ENCODE results near the gene HSBP1L1. TPM values are rescaled to one million over a fixed set of nuclear protein-coding genes. Genes with fewer than 3 reads are reported as not detected.

HSBP1L1 gene
- total and polyA plus RNA-seq, 2 of the 13 experiments (the other 11 are each of a cell fraction or from before 2014, with no cell fraction given) = 22.6 to 45.1 TPM

- TF ChIP-seq, protein P1, sequence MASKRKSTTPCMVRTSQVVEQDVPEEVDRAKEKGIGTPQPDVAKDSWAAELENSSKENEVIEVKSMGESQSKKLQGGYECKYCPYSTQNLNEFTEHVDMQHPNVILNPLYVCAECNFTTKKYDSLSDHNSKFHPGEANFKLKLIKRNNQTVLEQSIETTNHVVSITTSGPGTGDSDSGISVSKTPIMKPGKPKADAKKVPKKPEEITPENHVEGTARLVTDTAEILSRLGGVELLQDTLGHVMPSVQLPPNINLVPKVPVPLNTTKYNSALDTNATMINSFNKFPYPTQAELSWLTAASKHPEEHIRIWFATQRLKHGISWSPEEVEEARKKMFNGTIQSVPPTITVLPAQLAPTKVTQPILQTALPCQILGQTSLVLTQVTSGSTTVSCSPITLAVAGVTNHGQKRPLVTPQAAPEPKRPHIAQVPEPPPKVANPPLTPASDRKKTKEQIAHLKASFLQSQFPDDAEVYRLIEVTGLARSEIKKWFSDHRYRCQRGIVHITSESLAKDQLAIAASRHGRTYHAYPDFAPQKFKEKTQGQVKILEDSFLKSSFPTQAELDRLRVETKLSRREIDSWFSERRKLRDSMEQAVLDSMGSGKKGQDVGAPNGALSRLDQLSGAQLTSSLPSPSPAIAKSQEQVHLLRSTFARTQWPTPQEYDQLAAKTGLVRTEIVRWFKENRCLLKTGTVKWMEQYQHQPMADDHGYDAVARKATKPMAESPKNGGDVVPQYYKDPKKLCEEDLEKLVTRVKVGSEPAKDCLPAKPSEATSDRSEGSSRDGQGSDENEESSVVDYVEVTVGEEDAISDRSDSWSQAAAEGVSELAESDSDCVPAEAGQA (IDR thresholded peaks at IDR 0.05; ENCODE audit: low read depth) = no peak
- TF ChIP-seq, protein P1 (CRISPR knock-in tag; IDR thresholded peaks at IDR 0.05; ENCODE audit: borderline replicate concordance) = no peak
- TF ChIP-seq ZFY (CRISPR knock-in tag; IDR thresholded peaks at IDR 0.05) = peak; percentile 73
- no peak for TF ChIP-seq GZF1 (CRISPR knock-in tag; IDR thresholded peaks at IDR 0.05)
- peak; percentile 79 for TF ChIP-seq GMEB1 (CRISPR knock-in tag; IDR thresholded peaks at IDR 0.05; ENCODE audit: borderline replicate concordance)
- peak; percentile 70; the same call in 1 of the 2 replicates for TF ChIP-seq MTERF4 (CRISPR knock-in tag; IDR thresholded peaks at IDR 0.05)
- no peak for TF ChIP-seq SOX13 (IDR thresholded peaks at IDR 0.05)
- no peak; a peak in 1 of 4 replicates for TF ChIP-seq SOX13 (CRISPR knock-in tag; conservative IDR thresholded peaks at IDR 0.05 in 1 of 2, IDR thresholded peaks at IDR 0.05 in 1 of 2)
- TF ChIP-seq, protein P2, sequence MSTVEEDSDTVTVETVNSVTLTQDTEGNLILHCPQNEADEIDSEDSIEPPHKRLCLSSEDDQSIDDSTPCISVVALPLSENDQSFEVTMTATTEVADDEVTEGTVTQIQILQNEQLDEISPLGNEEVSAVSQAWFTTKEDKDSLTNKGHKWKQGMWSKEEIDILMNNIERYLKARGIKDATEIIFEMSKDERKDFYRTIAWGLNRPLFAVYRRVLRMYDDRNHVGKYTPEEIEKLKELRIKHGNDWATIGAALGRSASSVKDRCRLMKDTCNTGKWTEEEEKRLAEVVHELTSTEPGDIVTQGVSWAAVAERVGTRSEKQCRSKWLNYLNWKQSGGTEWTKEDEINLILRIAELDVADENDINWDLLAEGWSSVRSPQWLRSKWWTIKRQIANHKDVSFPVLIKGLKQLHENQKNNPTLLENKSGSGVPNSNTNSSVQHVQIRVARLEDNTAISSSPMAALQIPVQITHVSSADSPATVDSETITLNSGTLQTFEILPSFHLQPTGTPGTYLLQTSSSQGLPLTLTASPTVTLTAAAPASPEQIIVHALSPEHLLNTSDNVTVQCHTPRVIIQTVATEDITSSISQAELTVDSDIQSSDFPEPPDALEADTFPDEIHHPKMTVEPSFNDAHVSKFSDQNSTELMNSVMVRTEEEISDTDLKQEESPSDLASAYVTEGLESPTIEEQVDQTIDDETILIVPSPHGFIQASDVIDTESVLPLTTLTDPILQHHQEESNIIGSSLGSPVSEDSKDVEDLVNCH (CRISPR knock-in tag; IDR thresholded peaks at IDR 0.05) = no peak
- no peak for TF ChIP-seq ZNF841 (CRISPR knock-in tag; IDR thresholded peaks at IDR 0.05; ENCODE audit: borderline replicate concordance)
- TF ChIP-seq MED13 (CRISPR knock-in tag; IDR thresholded peaks at IDR 0.05) = 0 out of 2 replicates have a peak, but pooled peaks have one; percentile 19
- peak; percentile 58; the same call in 1 of the 2 replicates for TF ChIP-seq ZNF790 (CRISPR knock-in tag; IDR thresholded peaks at IDR 0.05; ENCODE audit: borderline replicate concordance)
- peak; percentile 46; the same call in 1 of the 2 replicates for TF ChIP-seq ZNF556 (CRISPR knock-in tag; IDR thresholded peaks at IDR 0.05; ENCODE audit: borderline replicate concordance)
- TF ChIP-seq NCOA5 (CRISPR knock-in tag; IDR thresholded peaks at IDR 0.05) = no peak
- TF ChIP-seq ZNF703 (CRISPR knock-in tag; IDR thresholded peaks at IDR 0.05; ENCODE audit: borderline replicate concordance) = no peak
Measured at GRCh38 chr18:79951545-79952455, 12.6 kb upstream of the HSBP1L1 start, which contains the start of gene SLC66A2 (continued).

All from HepG2 (cell line).